GM12873 (cell line): ENCODE data around the gene TEX2.

ENCODE experiments used
- CTCF ChIP-seq: IDR thresholded peaks from 2 replicates; pipeline ENCODE4 v1.5.1; 2012; ENCODE audit warnings: low read depth, mild to moderate bottlenecking, moderate library complexity, low read length, control low read depth; ENCODE audit not compliant: insufficient read depth; ENCODE audit errors: missing control alignments

Gene TEX2

GRCh38 chr17:64129765-64130558, 133.1 kb downstream of the TEX2 start, which contains the start of gene ERN1:
Gene ERN1 (minus strand): TSS chr17:64130144. CDS start chr17:64130029, 115 bp downstream.
- TF ChIP-seq CTCF, result no peak

- no peak for TF ChIP-seq CTCF
Observed at GRCh38 chr17:64129515-64129764, 133.6 kb downstream of the TEX2 start.

GRCh38 chr17:64128787-64129514, 134.1 kb downstream of the TEX2 start:
- no peak for TF ChIP-seq CTCF

- no peak for TF ChIP-seq CTCF
Observed at GRCh38 chr17:64126918-64127317, 136.1 kb downstream of the TEX2 start.

GRCh38 chr17:64125937-64126336, 137.1 kb downstream of the TEX2 start:
- no peak for TF ChIP-seq CTCF

- no peak for TF ChIP-seq CTCF
Observed at GRCh38 chr17:64124609-64125008, 138.5 kb downstream of the TEX2 start.

- TF ChIP-seq CTCF, result no peak
Observed at GRCh38 chr17:64123114-64123513, 139.9 kb downstream of the TEX2 start.
